ENCODE measurements around the gene AURKA.
"Not testable (repeated sequence)": the region's sequence is repeated elsewhere in the genome, so short reads cannot be mapped to it uniquely, and the experiment has no call there.

The AURKA gene

GRCh38 chr20:56360133-56360907 lies 31.7 kb downstream of the AURKA start:
- H3K4me3 ChIP-seq (ENCODE audit: low read depth, low read length), result no peak overlapping the region

GRCh38 chr20:56359212-56360132 lies 32.5 kb downstream of the AURKA start:
- peak overlapping the region; percentile 67 for H3K4me3 ChIP-seq (ENCODE audit: low read depth, low read length)

- peak within 1 kb of the TSS; percentile 67 for H3K4me3 ChIP-seq (ENCODE audit: low read depth, low read length)
Measured at GRCh38 chr20:56358600-56359211, 33.3 kb downstream of the AURKA start, which contains the start of gene FAM210B. Gene FAM210B (plus strand): TSS chr20:56358974. CDS start chr20:56359006, 32 bp downstream.

GRCh38 chr20:56358070-56358469 lies 33.9 kb downstream of the AURKA start:
- H3K4me3 ChIP-seq (ENCODE audit: low read depth, low read length), result no peak overlapping the region

GRCh38 chr20:56353356-56353755 lies 38.7 kb downstream of the AURKA start:
- H3K4me3 ChIP-seq (ENCODE audit: low read depth, low read length), result no peak overlapping the region

GRCh38 chr20:56352345-56353055 lies 39.5 kb downstream of the AURKA start:
- no peak overlapping the region for H3K4me3 ChIP-seq (ENCODE audit: low read depth, low read length)

GRCh38 chr20:56350842-56351241 lies 41.2 kb downstream of the AURKA start:
- H3K4me3 ChIP-seq (ENCODE audit: low read depth, low read length), result no peak overlapping the region

GRCh38 chr20:56348746-56349145 lies 43.3 kb downstream of the AURKA start:
- no peak overlapping the region for H3K4me3 ChIP-seq (ENCODE audit: low read depth, low read length)

- no peak overlapping the region for H3K4me3 ChIP-seq (ENCODE audit: low read depth, low read length)
Measured at GRCh38 chr20:56348305-56348693, 43.7 kb downstream of the AURKA start.

GRCh38 chr20:56347628-56348304 lies 44.2 kb downstream of the AURKA start:
- no peak overlapping the region for H3K4me3 ChIP-seq (ENCODE audit: low read depth, low read length)

GRCh38 chr20:56345911-56346310 lies 46.1 kb downstream of the AURKA start:
- H3K4me3 ChIP-seq (ENCODE audit: low read depth, low read length), result no peak overlapping the region

GRCh38 chr20:56343861-56344381 lies 48.1 kb downstream of the AURKA start:
- no peak overlapping the region for H3K4me3 ChIP-seq (ENCODE audit: low read depth, low read length)

- H3K4me3 ChIP-seq (ENCODE audit: low read depth, low read length), result no peak overlapping the region
Measured at GRCh38 chr20:56342783-56343182, 49.2 kb downstream of the AURKA start.

GRCh38 chr20:56336709-56337108 lies 55.3 kb downstream of the AURKA start:
- not testable (repeated sequence) for H3K4me3 ChIP-seq (ENCODE audit: low read depth, low read length)

GRCh38 chr20:56328861-56329260 lies 63.2 kb downstream of the AURKA start:
- no peak overlapping the region for H3K4me3 ChIP-seq (ENCODE audit: low read depth, low read length)

GRCh38 chr20:56324806-56325205 lies 67.2 kb downstream of the AURKA start:
- no peak overlapping the region for H3K4me3 ChIP-seq (ENCODE audit: low read depth, low read length)

- no peak overlapping the region for H3K4me3 ChIP-seq (ENCODE audit: low read depth, low read length)
Measured at GRCh38 chr20:56323656-56324055, 68.4 kb downstream of the AURKA start.

GRCh38 chr20:56323206-56323605 lies 68.8 kb downstream of the AURKA start:
- H3K4me3 ChIP-seq (ENCODE audit: low read depth, low read length), result no peak overlapping the region

- H3K4me3 ChIP-seq (ENCODE audit: low read depth, low read length), result no peak overlapping the region
Measured at GRCh38 chr20:56322681-56323080, 69.3 kb downstream of the AURKA start.

Measured in iPS-11a (cell line).